Body of pancreas (tissue), 4 donors: Measurements from ENCODE around the gene LPAR1. TPM values are rescaled to one million over a fixed set of nuclear protein-coding genes. Genes with fewer than 3 reads are reported as not detected.

Experiments used
- ATAC-seq: fragments of 150-250 bp; one replicate; pipeline ENCODE4 v1.9.1; 2016
- DNase-seq, 4 donors: peaks; one replicate each; pipeline ENCODE4 v3.0.0-alpha.2; 2019
- H3K27ac ChIP-seq, 4 donors: fragments of 200-600 bp; sonication (generic); 1 replicate in 3 of 4; 2 replicates in 1 of 4; pipeline versions ENCODE4 v1.5.1 to v1.6.1; 2016 to 2019; ENCODE audit warnings: mild to moderate bottlenecking in 1 of 4, mixed read lengths in 1 of 4, moderate library complexity in 1 of 4
- H3K27me3 ChIP-seq, 2 donors: fragments of 200-600 bp; sonication (generic); one replicate each; pipeline ENCODE4 v1.6.0; 2016; ENCODE audit warnings: mild to moderate bottlenecking in 1 of 2
- H3K36me3 ChIP-seq, 2 donors: fragments of 200-600 bp; sonication (generic); replicated peaks in 1 of 2; 2 replicates each; pipeline ENCODE4 v1.5.1; 2016; ENCODE audit warnings: low read depth in 2 of 2; ENCODE audit not compliant: insufficient read depth in 1 of 2
- H3K4me1 ChIP-seq: fragments of 200-600 bp; sonication (generic); one replicate; pipeline ENCODE4 v1.6.0; 2016
- H3K4me3 ChIP-seq, 2 donors: fragments of 200-600 bp; sonication (generic); 1 replicate in 1 of 2; 2 replicates in 1 of 2; pipeline ENCODE4 v1.5.1; 2016 to 2019
- H3K9me3 ChIP-seq, 3 donors: fragments of 200-600 bp; sonication (generic); 1 replicate in 2 of 3; 2 replicates in 1 of 3; pipeline ENCODE4 v1.5.1; 2016
- POLR2A ChIP-seq, 3 donors: fragments of 450-650 bp; IDR thresholded peaks; one replicate each; pipeline ENCODE4 v1.6.1; 2016; ENCODE audit warnings: antibody characterized with exemption in 3 of 3, mild to moderate bottlenecking in 2 of 3
- WGBS, 2 donors: methylation state at CpG; one replicate each; pipeline ENCODE4 v1.1.5; 2017; 5-methylcytosine and 5-hydroxymethylcytosine counted together
- intact Hi-C: fragments of 100-400 bp; cut with DNase I; formaldehyde crosslinking; loops from one replicate; pipeline ENCODE4 v1.15.1; 2023
- total RNA-seq, 2 donors: library from RNA; depleted of rRNA; stranded (reverse); fragments of >200 nt; gene quantifications; one replicate each; pipeline ENCODE4 v1.1.0, GENCODE V29; 2016
- TF ChIP-seq, protein P1 (sequence below), 7 experiments: fragments of 450-650 bp in 4 of 7; fragments of 200-600 bp in 3 of 7; sonication (generic) in 3 of 7; IDR thresholded peaks; one replicate each; pipeline ENCODE4 v1.5.1; 2016 to 2019; ENCODE audit warnings: antibody characterized with exemption in 7 of 7

Gene LPAR1
- total RNA-seq, 2 donors from 2014 or later: 10.9 to 13.0 TPM

GRCh38 chr9:111034170-111034897 is 3.9 kb downstream of the LPAR1 start:
- H3K9me3 ChIP-seq: no peaks in the 10 kb centered on the region
- 86 to 87% methylated on average over 6 of the region's 6 CpGs for WGBS, 2 donors
- DNase-seq (no peak), ATAC-seq (no peak)
- no peaks in the 10 kb centered on the region for H3K27me3 ChIP-seq
- peaks cover 24% of the 10 kb centered on the region for H3K4me1 ChIP-seq
- H3K27ac ChIP-seq: no peak overlapping the region
- no peak overlapping the region for H3K4me3 ChIP-seq
- H3K36me3 ChIP-seq: no peaks in the 10 kb centered on the region
- TF ChIP-seq, protein P1, sequence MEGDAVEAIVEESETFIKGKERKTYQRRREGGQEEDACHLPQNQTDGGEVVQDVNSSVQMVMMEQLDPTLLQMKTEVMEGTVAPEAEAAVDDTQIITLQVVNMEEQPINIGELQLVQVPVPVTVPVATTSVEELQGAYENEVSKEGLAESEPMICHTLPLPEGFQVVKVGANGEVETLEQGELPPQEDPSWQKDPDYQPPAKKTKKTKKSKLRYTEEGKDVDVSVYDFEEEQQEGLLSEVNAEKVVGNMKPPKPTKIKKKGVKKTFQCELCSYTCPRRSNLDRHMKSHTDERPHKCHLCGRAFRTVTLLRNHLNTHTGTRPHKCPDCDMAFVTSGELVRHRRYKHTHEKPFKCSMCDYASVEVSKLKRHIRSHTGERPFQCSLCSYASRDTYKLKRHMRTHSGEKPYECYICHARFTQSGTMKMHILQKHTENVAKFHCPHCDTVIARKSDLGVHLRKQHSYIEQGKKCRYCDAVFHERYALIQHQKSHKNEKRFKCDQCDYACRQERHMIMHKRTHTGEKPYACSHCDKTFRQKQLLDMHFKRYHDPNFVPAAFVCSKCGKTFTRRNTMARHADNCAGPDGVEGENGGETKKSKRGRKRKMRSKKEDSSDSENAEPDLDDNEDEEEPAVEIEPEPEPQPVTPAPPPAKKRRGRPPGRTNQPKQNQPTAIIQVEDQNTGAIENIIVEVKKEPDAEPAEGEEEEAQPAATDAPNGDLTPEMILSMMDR (IDR thresholded peaks at IDR 0.05): no peak
- no peak for TF ChIP-seq POLR2A (IDR thresholded peaks at IDR 0.05)
- intact Hi-C loops: no loop called here

DNA sequence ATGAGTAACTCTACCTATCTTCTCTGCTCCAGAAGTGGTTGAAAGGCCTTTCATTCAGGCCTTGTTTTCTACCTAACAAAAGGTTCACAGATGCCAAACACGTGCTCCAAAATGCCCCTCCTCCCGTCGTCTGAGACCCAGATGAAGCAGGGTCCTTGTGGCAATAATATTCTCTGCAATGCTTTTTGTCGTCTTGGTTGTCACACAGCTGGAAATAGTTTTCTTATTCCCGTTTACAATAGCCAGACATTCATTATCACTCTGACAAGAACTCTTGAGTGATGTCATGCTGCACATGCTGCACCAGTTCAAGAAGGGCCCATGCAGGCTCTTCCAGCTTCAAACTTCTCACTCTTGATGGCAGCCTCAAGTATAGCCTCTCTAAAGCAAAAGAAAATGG is 7.8 kb downstream of the LPAR1 start:
- no peak for ATAC-seq
- WGBS, 2 donors: 63 to 73% methylated on average over 5 of the region's 5 CpGs
- Histone ChIP-seq H3K36me3 (no peaks in the 10 kb centered on the region), H3K4me3 (no peak overlapping the region), H3K4me1 (peaks cover 11% of the 10 kb centered on the region), H3K27me3 (no peaks in the 10 kb centered on the region), H3K27ac (no peak overlapping the region), H3K9me3 (no peaks in the 10 kb centered on the region)
- TF ChIP-seq, protein P1 (IDR thresholded peaks at IDR 0.05): no peak
- no peak for TF ChIP-seq POLR2A (IDR thresholded peaks at IDR 0.05)
- no peak for DNase-seq
- intact Hi-C loops: no loop called here

GRCh38 chr9:111029260-111029659 is 9.0 kb downstream of the LPAR1 start:
- Histone ChIP-seq H3K4me3 (no peak overlapping the region), H3K27ac (no peak overlapping the region), H3K9me3 (no peaks in the 10 kb centered on the region), H3K36me3 (no peaks in the 10 kb centered on the region), H3K4me1 (peaks cover 11% of the 10 kb centered on the region), H3K27me3 (no peaks in the 10 kb centered on the region)
- no peak for TF ChIP-seq POLR2A (IDR thresholded peaks at IDR 0.05)
- TF ChIP-seq, protein P1 (IDR thresholded peaks at IDR 0.05): no peak
- intact Hi-C loops: no loop called here
- ATAC-seq: no peak
- DNase-seq: no peak
- 75 to 87% methylated on average over 4 of the region's 4 CpGs for WGBS, 2 donors

DNA sequence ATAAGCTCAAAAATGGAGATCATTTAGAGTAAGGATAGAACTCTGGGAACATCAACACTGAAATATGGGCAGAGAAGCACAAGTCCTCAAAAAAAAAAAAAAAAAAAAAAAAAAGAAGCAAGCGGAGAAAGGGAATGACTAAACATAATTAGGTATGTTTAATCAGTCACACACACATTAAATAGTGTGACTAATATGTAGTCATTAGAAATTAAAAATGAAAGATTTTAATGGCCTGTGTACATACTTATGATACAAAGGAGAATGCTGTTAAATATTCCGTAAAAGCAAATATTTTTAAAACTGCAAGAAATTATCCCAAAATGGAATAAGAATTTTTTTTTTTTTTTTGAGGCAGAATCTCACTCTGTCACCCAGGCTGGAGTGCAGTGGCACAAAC is 10.5 kb downstream of the LPAR1 start:
- no peak for ATAC-seq
- WGBS, 2 donors: 95 to 97% methylated on average over 2 of the region's 2 CpGs
- TF ChIP-seq, protein P1 (IDR thresholded peaks at IDR 0.05): no peak
- TF ChIP-seq POLR2A (IDR thresholded peaks at IDR 0.05): no peak
- H3K27ac ChIP-seq: no peak overlapping the region
- no peaks in the 10 kb centered on the region for H3K27me3 ChIP-seq
- DNase-seq: no peak
- peaks cover 11% of the 10 kb centered on the region for H3K4me1 ChIP-seq
- H3K36me3 ChIP-seq: no peaks in the 10 kb centered on the region
- H3K9me3 ChIP-seq: no peaks in the 10 kb centered on the region
- intact Hi-C loops: no loop called here
- H3K4me3 ChIP-seq: no peak overlapping the region

- TF ChIP-seq POLR2A (IDR thresholded peaks at IDR 0.05): no peak
- TF ChIP-seq, protein P1 (IDR thresholded peaks at IDR 0.05): no peak
- Histone ChIP-seq H3K27me3 (no peaks in the 10 kb centered on the region), H3K36me3 (no peaks in the 10 kb centered on the region), H3K9me3 (no peaks in the 10 kb centered on the region), H3K27ac (no peak overlapping the region), H3K4me3 (no peak overlapping the region), H3K4me1 (peaks cover 12% of the 10 kb centered on the region)
- ATAC-seq: no peak
- intact Hi-C loops: no loop called here
- WGBS, 2 donors: 67 to 92% methylated on average over 3 of the region's 3 CpGs
- no peak for DNase-seq
Measured at GRCh38 chr9:111023128-111023527, 15.1 kb downstream of the LPAR1 start.
